ENCODE results near the gene C3orf52.
A peak's percentile ranks its signal among the peaks of the same experiment; 100 is the strongest.

The C3orf52 gene

DNA sequence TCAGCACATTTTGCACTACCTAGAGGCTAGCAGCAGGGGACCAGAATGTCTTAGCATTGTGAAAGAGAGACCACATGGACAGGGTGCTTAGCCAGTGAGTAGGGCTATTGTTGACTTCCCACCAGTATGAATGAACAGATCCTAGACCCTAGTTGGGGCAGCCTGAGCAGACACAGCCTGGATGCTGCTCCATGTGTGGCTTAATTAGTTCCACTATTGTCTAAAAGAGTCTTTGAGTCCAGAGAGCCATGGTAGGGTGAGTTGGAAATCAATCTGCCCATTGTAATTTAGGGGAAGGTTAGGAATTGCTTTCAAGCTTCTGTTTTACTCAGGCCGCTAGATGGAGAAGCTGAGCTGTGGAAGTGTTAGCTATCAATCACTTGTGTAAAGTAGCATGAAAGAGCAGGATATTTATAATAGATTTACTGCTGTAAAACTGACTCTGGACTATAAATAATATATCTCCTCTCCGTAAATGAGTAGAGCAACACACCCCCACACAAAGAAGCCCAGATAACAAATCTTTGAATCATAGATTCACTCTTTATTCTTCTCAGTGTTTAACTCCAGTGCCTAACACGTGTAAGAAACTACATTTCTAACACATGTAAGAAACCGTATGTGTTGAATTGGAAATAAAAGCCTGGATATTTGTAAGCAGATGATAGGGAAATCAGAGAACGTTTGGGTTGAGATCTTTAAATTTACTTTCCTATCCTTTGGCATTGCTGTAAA lies 50.9 kb downstream of the C3orf52 start:
- DNase-seq (ENCODE audit: low spot score): peak; percentile 31

DNA sequence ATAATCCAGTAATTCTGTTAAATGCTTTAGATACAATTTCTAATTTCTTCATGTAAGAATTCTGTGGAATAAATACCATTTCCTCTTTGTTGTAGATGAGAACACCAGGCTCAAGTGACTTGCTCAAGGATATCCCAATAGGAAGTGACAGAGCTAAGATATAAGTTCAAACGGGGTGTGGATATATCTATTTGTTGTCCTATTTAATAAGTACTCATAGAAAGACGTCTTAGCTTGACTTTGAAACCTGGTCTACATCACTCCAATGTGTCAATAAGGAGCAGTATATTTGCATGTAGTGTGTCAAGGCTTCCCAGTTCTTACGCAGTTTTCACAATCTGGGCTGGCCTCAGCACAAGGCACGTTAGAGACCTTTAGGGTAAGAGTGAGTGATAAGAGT lies 51.6 kb downstream of the C3orf52 start:
- DNase-seq (ENCODE audit: low spot score): no peak

DNA sequence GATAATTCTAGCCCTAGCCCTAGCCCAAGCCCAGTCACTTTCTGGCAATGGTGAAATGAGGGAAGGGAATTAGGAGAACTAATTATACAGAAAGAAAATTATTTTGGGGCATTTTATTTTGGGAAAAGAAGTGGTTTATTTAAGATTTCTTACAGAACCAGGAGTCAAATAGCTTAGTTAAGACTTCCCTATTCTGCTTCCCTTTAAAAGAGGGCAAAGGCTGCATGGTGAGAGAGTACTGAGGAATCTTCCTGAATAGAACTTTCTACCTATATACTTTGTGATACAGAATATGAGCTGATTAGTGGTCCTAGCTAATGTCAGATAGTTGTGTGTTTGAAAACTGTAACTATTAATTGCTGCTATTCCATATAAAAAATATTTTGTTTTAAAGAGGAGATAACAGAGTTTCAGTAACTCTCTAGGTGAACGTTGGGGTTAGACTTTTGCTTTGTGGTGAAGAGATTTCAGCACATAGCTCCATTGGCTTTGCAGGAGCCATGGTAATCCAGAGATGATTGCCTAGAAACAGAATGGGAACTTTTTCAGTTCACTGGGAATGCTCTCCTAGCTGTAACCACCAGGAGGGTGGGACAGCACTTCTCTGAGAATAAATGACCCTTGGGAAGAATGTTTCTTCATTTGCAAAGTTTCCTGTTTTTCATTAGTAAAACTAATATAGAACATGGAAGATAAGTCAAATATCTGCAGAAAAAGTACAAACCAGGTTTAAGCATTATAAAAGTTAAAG lies 52.2 kb downstream of the C3orf52 start:
- DNase-seq (ENCODE audit: low spot score): no peak

DNA sequence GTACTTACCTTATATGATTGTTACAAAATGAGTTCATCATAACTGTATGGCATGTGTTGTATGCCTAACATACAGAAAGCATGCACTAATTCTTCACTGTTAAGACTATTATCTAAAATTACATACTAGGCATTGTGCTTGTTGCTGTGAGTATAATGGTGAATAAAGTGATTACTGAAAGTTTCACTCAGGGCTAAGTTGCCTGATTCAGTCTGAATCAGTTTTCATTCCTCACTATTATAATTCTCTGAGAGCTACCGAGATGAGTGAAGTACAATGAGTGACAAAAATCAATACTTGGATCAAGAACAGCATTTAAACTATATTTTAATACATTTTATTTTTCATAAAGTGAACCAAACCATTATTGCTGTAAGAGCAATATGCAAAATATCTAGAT lies 54.4 kb downstream of the C3orf52 start:
- no peak for DNase-seq (ENCODE audit: low spot score)

DNA sequence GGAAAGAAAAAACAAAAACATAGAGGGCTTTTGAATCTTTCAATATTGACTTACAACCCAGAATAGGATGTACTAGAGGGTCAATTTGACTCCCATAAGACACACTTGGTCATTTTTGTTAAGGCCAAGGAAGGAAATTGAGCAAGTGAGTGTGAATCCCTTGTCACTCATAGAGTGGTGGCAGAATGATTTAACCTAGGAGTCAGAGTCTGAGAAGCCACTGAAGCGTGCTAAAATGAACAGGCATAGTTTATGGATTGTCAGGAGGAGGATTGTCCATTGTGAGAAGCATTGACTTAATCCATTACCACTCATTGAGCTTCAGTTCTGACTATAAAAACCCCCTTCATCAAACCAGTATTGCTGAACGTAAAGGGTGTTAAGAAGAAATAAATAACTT lies 55.1 kb downstream of the C3orf52 start:
- no peak for DNase-seq (ENCODE audit: low spot score)

DNA sequence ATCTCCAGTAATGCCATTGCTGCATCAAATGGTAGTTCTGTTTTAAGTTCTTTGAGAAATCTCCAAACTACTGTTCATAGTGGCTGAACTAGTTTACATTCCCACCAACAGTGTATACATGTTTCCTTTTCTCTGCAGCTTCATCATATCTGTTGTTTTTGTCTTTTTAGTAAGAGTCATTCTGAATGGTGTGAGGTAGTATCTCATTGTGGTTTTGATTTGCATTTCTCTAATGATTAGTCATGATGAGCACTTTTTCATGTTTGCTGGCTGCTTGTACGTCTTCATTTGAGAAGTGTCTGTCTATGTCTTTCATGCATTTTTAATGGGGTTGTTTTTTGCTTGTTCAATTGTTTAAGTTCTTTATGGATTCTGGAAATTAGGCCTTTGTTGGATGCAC lies 57.1 kb downstream of the C3orf52 start:
- DNase-seq (ENCODE audit: low spot score): no peak

DNA sequence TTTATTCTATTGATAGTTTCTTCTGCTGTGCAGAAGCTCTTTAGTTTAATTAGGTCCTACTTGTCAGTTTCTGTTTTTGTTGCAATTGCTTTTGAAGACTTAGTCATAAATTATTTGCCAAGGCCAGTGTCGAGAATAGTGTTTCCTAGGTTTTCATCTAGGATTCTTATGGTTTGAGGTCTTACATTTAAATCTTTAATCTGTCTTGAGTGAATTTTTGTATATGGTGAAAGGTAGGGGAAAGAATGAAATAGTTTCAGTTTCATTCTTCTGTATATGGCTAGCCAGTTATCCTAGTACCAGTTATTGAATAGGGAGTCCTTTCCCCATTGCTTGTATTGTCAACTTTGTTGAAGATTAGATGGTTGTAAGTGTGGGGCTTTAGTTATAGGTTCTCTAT lies 57.5 kb downstream of the C3orf52 start:
- no peak for DNase-seq (ENCODE audit: low spot score)

DNA sequence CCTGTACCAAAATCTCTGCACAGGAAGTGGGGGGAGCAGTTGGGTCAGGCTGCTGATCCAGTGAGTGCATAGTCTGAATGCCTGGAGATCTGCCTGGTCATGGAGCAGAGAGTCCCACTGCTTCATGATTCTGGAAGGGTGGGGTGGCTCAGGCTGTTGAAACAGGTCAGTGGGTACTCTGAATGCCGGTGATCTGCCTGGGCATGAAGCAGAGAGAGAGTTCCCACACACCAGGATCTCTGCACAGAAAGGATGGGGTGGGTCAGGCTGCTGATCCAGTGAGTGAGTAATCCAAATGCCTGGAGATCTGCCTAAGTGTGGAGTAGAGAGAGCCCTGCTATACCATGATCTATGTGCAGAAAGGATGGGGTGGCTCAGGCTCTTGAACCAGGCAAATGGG lies 62.9 kb downstream of the C3orf52 start:
- DNase-seq (ENCODE audit: low spot score): no peak

DNA sequence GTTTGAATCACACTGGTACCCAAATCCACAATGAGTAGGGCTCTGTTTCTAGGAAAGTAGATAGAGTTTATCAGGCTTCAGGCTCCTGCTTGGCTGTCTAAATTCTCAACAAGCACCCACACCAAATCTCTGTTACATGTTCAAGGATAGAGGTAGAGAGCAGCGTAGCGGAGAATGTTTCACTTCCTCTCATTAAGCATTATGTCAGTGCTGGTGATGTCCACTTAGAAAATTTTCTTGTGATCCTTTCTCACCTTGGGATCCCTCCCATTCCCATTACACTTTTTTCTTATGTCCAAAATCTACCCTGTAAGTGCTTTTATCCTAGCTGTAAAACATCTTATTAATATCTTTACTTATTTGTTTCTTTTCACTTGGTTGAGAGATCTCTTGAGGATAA lies 81.6 kb downstream of the C3orf52 start:
- no peak for DNase-seq (ENCODE audit: low spot score)

All from GM03348 (cell line).